CD4-positive, alpha-beta T cell treated with Interferon alpha-2 for 1 hour (primary cell): Measurements from ENCODE around the gene HINT3.
"Not testable (repeated sequence)": the region's sequence is repeated elsewhere in the genome, so short reads cannot be mapped to it uniquely, and the experiment has no call there.

Experiments
- DNase-seq, 2 donors: peaks; one replicate each; pipeline ENCODE4 v3.0.0-alpha.2; 2020 to 2022

The HINT3 gene

DNA sequence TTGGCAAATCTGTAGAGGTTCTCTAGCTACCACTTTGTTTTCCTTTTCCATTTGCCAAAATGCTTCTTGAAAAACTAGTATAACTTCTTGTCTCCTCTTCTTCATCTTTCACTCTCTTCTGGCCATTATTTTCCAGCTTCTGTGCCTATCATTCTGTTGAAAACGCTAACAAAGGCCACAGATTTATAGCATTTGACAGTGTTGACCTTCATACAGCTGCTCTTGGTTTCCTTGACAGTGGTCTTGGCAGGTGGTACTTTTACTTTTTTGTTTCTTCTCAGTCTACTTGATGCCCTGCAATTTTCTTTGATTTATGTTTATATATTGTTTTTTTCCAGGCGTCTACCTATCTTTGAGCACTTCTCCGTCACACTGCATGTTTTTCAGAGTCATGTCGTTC is 53.5 kb downstream of the HINT3 start:
- no peak for DNase-seq

DNA sequence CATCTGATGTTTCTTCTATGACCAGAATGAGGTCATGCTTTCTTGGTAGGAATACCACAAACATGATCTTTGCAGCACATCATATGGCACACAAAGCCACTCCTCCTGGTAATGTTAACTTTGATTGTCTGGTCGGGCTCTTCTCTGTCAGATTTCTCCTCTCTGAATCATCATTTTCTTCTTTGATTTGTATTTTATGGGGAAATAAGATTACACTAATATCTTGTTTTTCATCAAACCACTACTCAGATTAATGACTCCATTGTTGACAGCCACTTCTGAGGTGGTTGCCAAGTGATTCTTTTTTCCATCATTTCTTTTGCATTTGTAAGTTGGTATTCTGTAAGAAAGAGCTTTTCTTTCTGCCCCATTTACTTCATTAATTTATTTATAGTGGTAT is 59.3 kb downstream of the HINT3 start:
- DNase-seq, result no peak

DNA sequence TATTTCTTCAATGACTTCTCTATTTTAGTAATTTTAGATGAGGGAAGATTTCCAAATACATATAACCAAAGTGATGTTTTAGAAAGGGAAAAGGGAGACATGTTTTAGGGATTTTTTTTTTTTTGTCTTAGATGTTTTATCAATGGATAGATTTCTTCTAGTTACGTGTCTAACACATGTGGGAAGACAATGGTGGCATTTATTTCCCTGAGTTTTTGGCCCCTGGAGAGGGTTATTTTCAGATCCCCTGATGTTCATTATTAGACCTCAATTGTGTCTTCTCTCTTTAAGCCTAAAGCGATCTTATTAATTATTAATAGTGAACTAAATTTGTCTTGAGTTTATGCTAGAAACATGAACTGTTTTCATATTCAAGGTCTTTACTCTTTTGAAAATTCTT is 60.0 kb downstream of the HINT3 start:
- DNase-seq, result no peak

DNA sequence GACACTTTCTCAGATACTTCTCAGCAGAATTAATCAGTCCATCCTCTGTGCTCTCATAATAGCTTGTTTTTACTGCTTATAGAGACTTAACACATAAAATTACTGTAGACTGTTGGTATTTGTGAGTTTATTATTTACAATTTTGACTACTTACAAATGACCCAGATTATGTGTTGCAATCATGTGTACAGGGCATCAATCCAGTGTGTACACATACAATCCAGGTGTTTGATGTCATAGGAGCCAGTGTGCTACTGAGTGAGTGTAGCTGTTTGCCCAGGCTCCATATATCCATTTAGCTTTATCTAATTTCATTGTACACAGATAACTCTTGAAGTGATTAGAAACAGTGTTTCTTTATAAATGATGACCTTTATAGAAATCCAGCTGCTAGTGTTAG is 61.1 kb downstream of the HINT3 start:
- no peak for DNase-seq

DNA sequence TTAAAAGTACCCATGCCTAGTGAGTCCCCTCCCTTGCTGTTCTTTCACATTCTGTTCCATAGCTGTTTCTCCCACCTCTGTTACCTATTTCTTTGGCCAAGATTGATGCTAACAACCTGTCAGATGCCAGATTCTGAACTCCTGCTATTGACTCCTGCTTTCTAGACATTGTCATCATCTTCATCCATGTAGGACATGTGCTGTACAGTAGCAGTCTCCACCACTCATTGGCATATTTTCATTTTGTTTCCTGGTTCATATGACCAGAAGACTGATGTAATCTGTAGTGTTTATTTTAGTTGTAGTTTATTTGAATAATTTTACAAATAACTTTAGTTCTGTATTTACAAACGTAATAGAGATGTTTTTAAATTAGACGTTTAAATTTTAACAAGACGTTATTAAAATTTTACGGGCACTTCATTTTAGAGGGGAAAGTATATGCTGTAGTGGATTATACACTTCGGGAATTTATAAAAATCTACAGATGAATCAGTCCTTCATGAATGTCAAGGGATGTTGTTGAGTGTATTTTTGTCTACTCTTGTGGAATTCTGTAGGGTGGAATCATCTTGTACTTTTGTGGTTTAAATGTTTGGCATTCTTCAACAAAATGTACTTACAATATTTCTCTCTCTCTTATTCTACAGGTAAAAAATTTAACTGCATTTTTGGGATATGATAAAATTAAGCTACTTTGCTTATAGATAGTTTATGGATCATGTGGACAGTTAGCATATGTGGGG is 63.9 kb downstream of the HINT3 start:
- DNase-seq, result no peak

DNA sequence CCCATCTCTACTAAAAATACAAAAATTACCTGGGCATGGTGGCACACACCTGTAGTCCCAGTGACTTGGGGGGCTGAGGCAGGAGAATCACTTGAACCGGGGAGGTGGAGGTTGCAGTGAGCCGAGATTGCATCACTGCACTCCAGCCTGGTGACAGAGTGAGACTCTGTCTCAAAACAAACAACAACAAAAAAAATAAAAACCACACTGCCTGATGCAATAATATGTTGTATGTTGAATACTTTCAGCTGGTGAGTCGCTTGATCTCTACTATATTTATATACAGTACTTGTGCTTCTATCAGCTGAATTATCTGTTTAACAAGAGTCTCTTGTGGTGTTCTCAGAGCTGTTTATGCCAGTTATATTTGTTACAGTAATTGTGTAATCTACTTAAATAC is 66.9 kb downstream of the HINT3 start:
- DNase-seq, result not testable (repeated sequence)

DNA sequence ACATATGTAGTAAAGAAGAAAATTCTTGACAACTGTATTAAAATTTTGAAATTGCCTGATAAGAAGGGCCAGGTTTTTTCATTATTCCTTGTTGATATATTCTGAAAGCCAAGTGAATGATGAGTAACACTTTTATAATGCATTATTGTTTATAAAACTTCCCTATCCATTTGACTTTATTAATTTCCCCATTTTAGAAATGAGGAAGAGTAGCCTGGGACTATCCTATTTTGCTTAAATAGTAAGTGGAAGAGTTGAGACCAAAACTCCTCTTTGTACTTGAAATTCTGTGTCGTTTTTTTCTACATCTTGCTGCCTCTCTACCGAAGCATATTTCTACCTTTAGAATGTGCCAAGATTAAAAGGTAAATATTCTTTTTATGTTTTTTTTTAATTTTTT is 69.4 kb downstream of the HINT3 start:
- DNase-seq, result no peak

DNA sequence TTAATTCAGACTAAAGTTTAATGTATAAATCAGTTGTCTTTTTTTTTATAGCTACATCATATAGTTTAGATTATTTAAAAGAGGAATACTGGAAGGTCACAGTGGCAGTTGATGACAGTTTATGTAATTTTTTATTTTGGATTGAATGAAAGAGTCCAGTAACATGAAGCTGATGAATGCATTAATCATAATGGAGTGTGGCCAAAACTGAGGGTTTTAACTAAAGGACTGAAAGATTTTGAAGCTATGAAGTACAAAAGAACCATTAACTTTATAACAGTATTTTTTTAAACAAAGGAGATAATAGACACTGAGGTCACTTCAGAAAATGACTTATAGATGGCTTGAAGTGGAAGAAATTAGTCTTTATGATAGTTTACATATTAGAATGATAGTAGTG is 71.0 kb downstream of the HINT3 start:
- no peak for DNase-seq
